ENCODE results near the gene MAN1C1. TPM values are rescaled to one million over a fixed set of nuclear protein-coding genes. Genes with fewer than 3 reads are reported as not detected.

The MAN1C1 gene
- total RNA-seq, 1 experiment from 2014 or later = 9.3 TPM

GRCh38 chr1:25703041-25703440 lies 86.5 kb downstream of the MAN1C1 start:
- no peaks in the 10 kb centered on the region for H3K36me3 Mint-ChIP-seq (ENCODE audit: insufficient read depth in 1 of 3, low read depth in 3 of 3)
- Histone ChIP-seq H3K79me1 (ENCODE audit: insufficient read depth, low read depth, low read length, poor library complexity, severe bottlenecking) (no peaks in the 10 kb centered on the region), H2AFZ (ENCODE audit: low read length) (no peak overlapping the region), H3K18ac (ENCODE audit: insufficient read length, low read depth, low read length) (no peak overlapping the region), H2BK120ac (ENCODE audit: low read depth, low read length, poor library complexity, severe bottlenecking) (no peak overlapping the region), H2BK5ac (ENCODE audit: insufficient read length, low read length) (no peak overlapping the region), H2AK5ac (ENCODE audit: insufficient read length, low read length) (no peak overlapping the region), H3K27me3 (ENCODE audit: insufficient read depth, low read length) (no peaks in the 10 kb centered on the region), H3K79me2 (ENCODE audit: insufficient read depth, low read length) (no peaks in the 10 kb centered on the region), H3K9me3 (ENCODE audit: control insufficient read depth, low read depth, low read length) (no peaks in the 10 kb centered on the region), H3T11ph (ENCODE audit: low read length) (no peak overlapping the region), H3K27ac (ENCODE audit: insufficient read length, low read depth, low read length) (no peak overlapping the region), H2BK12ac (ENCODE audit: insufficient read length, low read depth, low read length) (no peak overlapping the region), H3K23ac (ENCODE audit: insufficient read length, low read depth, low read length) (no peak overlapping the region), H3K56ac (ENCODE audit: insufficient read length, low read depth, low read length) (no peak overlapping the region), H3K4me1 (ENCODE audit: insufficient read depth, low read length) (peaks cover 15% of the 10 kb centered on the region; the same call in 1 of the 2 replicates), H2BK20ac (ENCODE audit: low read depth, low read length, poor library complexity, severe bottlenecking) (no peak overlapping the region), H3K9ac (ENCODE audit: extremely low read depth, insufficient read length, low read length) (no peak overlapping the region), H3K4ac (ENCODE audit: low read depth, low read length) (no peak overlapping the region), H4K91ac (ENCODE audit: insufficient read length, low read depth, low read length) (no peak overlapping the region), H4K8ac (replicated peaks; ENCODE audit: insufficient read length, low read depth, low read length) (no peak overlapping the region), H4K5ac (ENCODE audit: insufficient read length, low read depth, low read length) (no peak overlapping the region), H2BK15ac (ENCODE audit: low read depth, low read length) (no peak overlapping the region), H4K20me1 (ENCODE audit: control insufficient read depth, insufficient read depth, insufficient read length) (no peaks in the 10 kb centered on the region), H3K14ac (ENCODE audit: insufficient read depth, low read length) (no peak overlapping the region; the same call in 1 of the 2 replicates), H3K23me2 (ENCODE audit: insufficient read length, low read depth, low read length, poor library complexity, severe bottlenecking) (no peaks in the 10 kb centered on the region), H3K4me2 (ENCODE audit: insufficient read depth, insufficient read length, low read length) (no peak overlapping the region)
- peaks cover 69 to 74% of the 10 kb centered on the region in 2 experiments for H3K4me1 Mint-ChIP-seq
- no peaks in the 10 kb centered on the region for H3K27me3 Mint-ChIP-seq (ENCODE audit: low read depth)
- H3K4me3 Mint-ChIP-seq = no peak overlapping the region
- no peaks in the 10 kb centered on the region for H3K9me3 Mint-ChIP-seq
- no peak for TF ChIP-seq CTCF (conservative IDR thresholded peaks at IDR 0.05)
- H3K27ac Mint-ChIP-seq = no peak overlapping the region
- no peak for DNase-seq
- WGBS (ENCODE audit: extremely low coverage, insufficient read length, low lambda C conversion rate) = no CpG with 5 or more reads among the region's 5 CpGs
